ENCODE data around the gene SNRPE. TPM values are rescaled to one million over a fixed set of nuclear protein-coding genes. Genes with fewer than 3 reads are reported as not detected.

Gene SNRPE
- polyA plus RNA-seq, 6 donors from 2014 or later = 222 to 296 (median 250) TPM

Other genes with a start within 250 kb of the SNRPE start
- gene ATP2B4, start 234.8 kb upstream of the SNRPE start, polyA plus RNA-seq (ENCODE audit: low read depth in 6 of 6) = 1 to 10 TPM in 3 of 6 donors, under 1 TPM in 3; 0.52 to 1.9 (median 0.98) TPM
- 1 to 10 TPM in 5 of 6 donors, not detected in 1; 3.8 to 9.3 (median 6.3) TPM for gene LAX1, start 96.4 kb upstream of the SNRPE start, polyA plus RNA-seq (ENCODE audit: low read depth in 6 of 6)
- gene ZBED6, start 66.0 kb upstream of the SNRPE start, polyA plus RNA-seq (ENCODE audit: low read depth in 6 of 6) = 1 to 10 TPM in 2 of 6 donors, under 1 TPM in 3, not detected in 1; 0.54 to 1.4 (median 0.70) TPM
- gene ZC3H11A, start 66.0 kb upstream of the SNRPE start, polyA plus RNA-seq (ENCODE audit: low read depth in 6 of 6) = 10 to 100 TPM; 39.1 to 61.9 (median 47.4) TPM
- gene SOX13, start 211.5 kb downstream of the SNRPE start, polyA plus RNA-seq (ENCODE audit: low read depth in 6 of 6) = not detected